ENCODE data around the gene MRPL4.

DNA sequence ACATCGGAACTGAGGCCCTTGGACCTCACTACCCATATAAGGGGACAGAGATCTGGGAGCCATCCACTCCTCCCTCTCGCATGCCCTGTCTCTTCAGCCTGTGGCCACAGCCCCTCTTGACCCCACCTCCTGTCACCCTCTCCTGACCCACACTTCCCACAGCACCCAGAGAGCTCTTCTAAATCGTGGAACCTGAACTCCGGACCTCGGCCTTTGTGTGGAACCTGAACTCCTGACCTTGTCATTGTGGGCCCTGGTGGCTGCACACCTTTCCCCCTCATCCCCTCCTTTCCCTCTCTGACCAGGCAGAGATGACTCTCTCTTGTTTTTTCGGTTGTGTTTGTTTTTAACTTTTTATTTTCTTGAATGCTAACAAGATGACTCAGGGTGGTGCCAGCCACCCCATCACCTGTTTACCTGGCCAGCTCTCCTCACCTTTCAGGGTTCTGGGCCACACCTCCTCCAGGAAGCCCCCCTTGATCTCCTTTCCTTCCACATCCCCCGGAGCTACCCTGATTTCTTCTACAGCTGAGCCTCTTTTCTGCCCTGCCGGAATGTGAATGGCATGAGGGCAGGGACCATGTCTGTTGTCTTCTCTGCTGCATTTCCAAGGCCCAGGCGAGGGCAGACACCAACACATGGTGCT, 5.1 kb downstream of the MRPL4 start:
- no peak for TF ChIP-seq POLR2A (IDR thresholded peaks at IDR 0.05; ENCODE audit: low read length)
- TF ChIP-seq GATA1 (IDR thresholded peaks at IDR 0.05; ENCODE audit: low read depth, low read length), result no peak
